Smooth muscle cell (in vitro differentiated cells): ENCODE results near the gene EAPP. TPM values are rescaled to one million over a fixed set of nuclear protein-coding genes. Genes with fewer than 3 reads are reported as not detected.
"Not testable (repeated sequence)": the region's sequence is repeated elsewhere in the genome, so short reads cannot be mapped to it uniquely, and the experiment has no call there.

Experiments
- DNase-seq: peaks from one replicate; lab custom pipeline; 2025; ENCODE audit not compliant: unreplicated experiment; lab: John Stamatoyannopoulos, UW
- H2AFZ ChIP-seq: fragments of 200-600 bp; sonication (generic); 2 replicates; pipeline ENCODE4 v1.6.0; 2016; ENCODE audit warnings: antibody characterized with exemption, low read depth, mild to moderate bottlenecking
- H3F3A ChIP-seq: fragments of 200-600 bp; sonication (generic); 2 replicates; pipeline ENCODE4 v1.6.0; 2017; ENCODE audit warnings: antibody characterized with exemption, low read depth
- H3K27ac ChIP-seq: fragments of 200-600 bp; sonication (generic); 2 replicates; pipeline ENCODE4 v1.5.1; 2016; ENCODE audit warnings: low read depth, mild to moderate bottlenecking
- H3K27me3 ChIP-seq: fragments of 200-600 bp; sonication (generic); 2 replicates; pipeline ENCODE4 v1.6.1; 2016; ENCODE audit warnings: low read depth, mild to moderate bottlenecking
- H3K36me3 ChIP-seq: fragments of 200-600 bp; sonication (generic); 2 replicates; pipeline ENCODE4 v1.5.1; 2016; ENCODE audit warnings: low read depth
- H3K4me1 ChIP-seq: fragments of 200-600 bp; sonication (generic); 2 replicates; pipeline ENCODE4 v1.5.1; 2016; ENCODE audit warnings: low read depth
- H3K4me2 ChIP-seq: fragments of 200-600 bp; sonication (generic); 2 replicates; pipeline ENCODE4 v1.6.0; 2016; ENCODE audit warnings: mild to moderate bottlenecking
- H3K4me3 ChIP-seq: fragments of 200-600 bp; sonication (generic); 2 replicates; pipeline ENCODE4 v1.5.1; 2016; ENCODE audit warnings: mild to moderate bottlenecking
- H3K79me2 ChIP-seq: fragments of 200-600 bp; sonication (generic); 2 replicates; pipeline ENCODE4 v1.6.0; 2016; ENCODE audit warnings: low read depth, mild to moderate bottlenecking
- H3K9ac ChIP-seq: fragments of 200-600 bp; sonication (generic); 2 replicates; pipeline ENCODE4 v1.6.0; 2016; ENCODE audit warnings: low read depth
- H3K9me3 ChIP-seq: fragments of 200-600 bp; sonication (generic); replicated peaks from 2 replicates; pipeline ENCODE4 v1.5.1; 2016; ENCODE audit warnings: low read depth
- H4K20me1 ChIP-seq: fragments of 200-600 bp; sonication (generic); 2 replicates; pipeline ENCODE4 v1.6.0; 2016; ENCODE audit warnings: low read depth
- WGBS: methylation state at CpG from one replicate; pipeline ENCODE4 v1.1.7; 2016; ENCODE audit warnings: low lambda C conversion rate; 5-methylcytosine and 5-hydroxymethylcytosine counted together
- polyA plus RNA-seq: library from polyadenylated mRNA; unstranded; fragments of >200 nt; fragmentation: Nextera tagmentation; extraction: Ambion mirVana; gene quantifications from 2 replicates; pipeline ENCODE4 v1.2.1, GENCODE V29; 2016
- total RNA-seq: library from RNA; depleted of rRNA; stranded (reverse); fragments of >200 nt; gene quantifications from 2 replicates; pipeline ENCODE4 v1.2.3, GENCODE V29; 2014
- TF ChIP-seq, protein P1 (sequence below): fragments of 200-600 bp; sonication (generic); IDR thresholded peaks from 2 replicates; pipeline ENCODE4 v1.5.1; 2017; ENCODE audit warnings: borderline replicate concordance, mild to moderate bottlenecking, antibody characterized with exemption; ENCODE audit not compliant: insufficient read depth, poor library complexity, severe bottlenecking

Gene EAPP
- total and polyA plus RNA-seq, 2 experiments from 2014 or later: 43.1 to 50.3 TPM

DNA sequence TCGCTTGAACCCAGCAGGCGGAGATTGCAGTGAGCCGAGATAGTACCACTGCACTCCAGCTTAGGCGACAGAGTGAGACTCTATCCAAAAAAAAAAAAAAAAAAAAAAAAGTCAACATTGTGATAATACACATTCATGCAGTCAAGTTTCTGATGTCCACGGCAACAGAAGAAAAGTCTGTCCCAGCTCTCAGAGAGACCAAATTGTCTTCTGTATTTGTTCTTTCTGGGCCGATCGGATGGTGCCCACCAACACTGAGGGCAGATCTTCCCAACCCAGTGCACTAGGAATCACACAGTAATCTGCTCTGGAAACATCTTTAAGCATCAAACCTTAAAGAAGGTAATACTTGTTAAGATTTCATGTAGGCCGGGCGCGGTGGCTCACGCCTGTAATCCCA is 31.6 kb downstream of the EAPP start:
- H3K27me3 ChIP-seq: no peaks in the 10 kb centered on the region
- H3K9me3 ChIP-seq: no peaks in the 10 kb centered on the region
- H3K27ac ChIP-seq: no peak overlapping the region
- 95% methylated on average over 11 of the region's 11 CpGs for WGBS
- H3F3A ChIP-seq: no peaks in the 10 kb centered on the region
- no peak overlapping the region for H3K4me3 ChIP-seq
- H3K4me1 ChIP-seq: no peaks in the 10 kb centered on the region
- DNase-seq: no peak
- no peaks in the 10 kb centered on the region for H4K20me1 ChIP-seq
- no peak overlapping the region for H3K4me2 ChIP-seq
- no peaks in the 10 kb centered on the region for H3K79me2 ChIP-seq
- no peaks in the 10 kb centered on the region for H3K36me3 ChIP-seq
- H2AFZ ChIP-seq: no peak overlapping the region
- no peak overlapping the region for H3K9ac ChIP-seq
- TF ChIP-seq, protein P1, sequence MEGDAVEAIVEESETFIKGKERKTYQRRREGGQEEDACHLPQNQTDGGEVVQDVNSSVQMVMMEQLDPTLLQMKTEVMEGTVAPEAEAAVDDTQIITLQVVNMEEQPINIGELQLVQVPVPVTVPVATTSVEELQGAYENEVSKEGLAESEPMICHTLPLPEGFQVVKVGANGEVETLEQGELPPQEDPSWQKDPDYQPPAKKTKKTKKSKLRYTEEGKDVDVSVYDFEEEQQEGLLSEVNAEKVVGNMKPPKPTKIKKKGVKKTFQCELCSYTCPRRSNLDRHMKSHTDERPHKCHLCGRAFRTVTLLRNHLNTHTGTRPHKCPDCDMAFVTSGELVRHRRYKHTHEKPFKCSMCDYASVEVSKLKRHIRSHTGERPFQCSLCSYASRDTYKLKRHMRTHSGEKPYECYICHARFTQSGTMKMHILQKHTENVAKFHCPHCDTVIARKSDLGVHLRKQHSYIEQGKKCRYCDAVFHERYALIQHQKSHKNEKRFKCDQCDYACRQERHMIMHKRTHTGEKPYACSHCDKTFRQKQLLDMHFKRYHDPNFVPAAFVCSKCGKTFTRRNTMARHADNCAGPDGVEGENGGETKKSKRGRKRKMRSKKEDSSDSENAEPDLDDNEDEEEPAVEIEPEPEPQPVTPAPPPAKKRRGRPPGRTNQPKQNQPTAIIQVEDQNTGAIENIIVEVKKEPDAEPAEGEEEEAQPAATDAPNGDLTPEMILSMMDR: no peak

DNA sequence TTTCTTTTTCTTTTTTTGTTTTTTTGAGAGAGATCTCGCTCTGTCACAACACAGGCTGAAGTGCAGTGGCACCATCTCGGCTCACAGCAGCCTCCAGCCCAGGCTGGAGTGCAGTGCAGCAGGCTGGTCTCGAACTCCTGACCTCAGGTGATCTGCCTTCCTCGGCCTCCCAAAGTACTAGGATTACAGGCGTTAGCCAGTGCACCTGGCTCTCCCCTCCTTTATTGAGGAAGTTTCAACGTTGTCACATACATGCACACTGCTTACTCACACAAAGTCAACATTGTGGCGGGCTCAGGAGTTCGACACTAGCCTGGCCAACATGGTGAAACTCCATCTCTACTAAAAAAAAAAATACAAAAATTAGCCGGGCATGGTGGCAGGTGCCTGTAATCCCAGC is 32.0 kb downstream of the EAPP start:
- Histone ChIP-seq H3K36me3 (no peaks in the 10 kb centered on the region), H3K4me2 (no peak overlapping the region), H3K27ac (no peak overlapping the region), H4K20me1 (no peaks in the 10 kb centered on the region), H2AFZ (no peak overlapping the region), H3F3A (no peaks in the 10 kb centered on the region), H3K27me3 (no peaks in the 10 kb centered on the region), H3K9ac (no peak overlapping the region), H3K4me1 (no peaks in the 10 kb centered on the region), H3K4me3 (no peak overlapping the region), H3K79me2 (no peaks in the 10 kb centered on the region), H3K9me3 (no peaks in the 10 kb centered on the region)
- 96% methylated on average over 9 of the region's 9 CpGs for WGBS
- TF ChIP-seq, protein P1: no peak
- DNase-seq: no peak

DNA sequence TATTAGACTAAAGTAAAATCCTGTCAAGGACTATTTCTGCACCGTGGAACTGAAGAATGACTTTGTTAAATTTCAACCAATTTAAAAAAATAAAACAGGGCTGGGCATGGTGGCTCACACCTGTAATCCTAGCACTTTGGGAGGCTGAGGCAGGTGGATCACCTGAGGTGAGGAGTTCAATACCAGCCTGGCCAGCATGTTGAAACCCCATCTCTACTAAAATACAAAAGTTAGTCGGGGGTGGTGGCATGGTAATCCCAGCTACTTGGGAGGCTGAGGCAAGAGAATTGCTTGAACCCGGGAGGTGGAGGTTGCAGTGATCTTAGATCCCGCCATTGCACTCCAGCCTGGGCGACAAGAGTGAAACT is 34.4 kb downstream of the EAPP start:
- H3K9me3 ChIP-seq, H3K27ac ChIP-seq, H3K4me3 ChIP-seq, H3K9ac ChIP-seq, H2AFZ ChIP-seq, H3F3A ChIP-seq, H4K20me1 ChIP-seq, H3K4me2 ChIP-seq, H3K27me3 ChIP-seq, H3K36me3 ChIP-seq, H3K4me1 ChIP-seq, H3K79me2 ChIP-seq, DNase-seq: not testable (repeated sequence)
- WGBS: 87% methylated on average over 5 of the region's 5 CpGs

DNA sequence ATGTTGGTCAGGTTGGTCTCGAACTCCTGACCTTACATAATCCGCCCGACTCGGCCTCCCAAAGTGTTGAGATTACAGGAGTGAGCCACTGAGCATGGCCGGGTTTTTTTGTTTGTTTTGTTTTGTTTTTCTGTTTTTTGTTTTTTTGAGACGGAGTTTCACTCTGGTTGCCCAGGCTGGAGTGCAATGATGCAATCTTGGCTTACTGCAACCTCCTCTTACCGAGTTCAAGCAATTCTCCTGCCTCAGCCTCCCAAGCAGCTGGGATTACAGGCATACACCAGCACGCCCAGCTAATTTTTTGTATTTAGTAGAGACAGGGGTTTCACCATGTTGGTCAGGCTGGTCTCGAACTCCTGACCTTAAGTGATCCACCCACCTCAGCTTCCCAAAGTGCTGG is 35.5 kb downstream of the EAPP start:
- H3K9ac ChIP-seq, H3K27me3 ChIP-seq, H3K4me2 ChIP-seq, H3K27ac ChIP-seq, H3K9me3 ChIP-seq, H3K4me3 ChIP-seq, H3K4me1 ChIP-seq, H3K79me2 ChIP-seq, H4K20me1 ChIP-seq, H2AFZ ChIP-seq, DNase-seq, H3K36me3 ChIP-seq, H3F3A ChIP-seq: not testable (repeated sequence)
- 83% methylated on average over 9 of the region's 9 CpGs for WGBS

DNA sequence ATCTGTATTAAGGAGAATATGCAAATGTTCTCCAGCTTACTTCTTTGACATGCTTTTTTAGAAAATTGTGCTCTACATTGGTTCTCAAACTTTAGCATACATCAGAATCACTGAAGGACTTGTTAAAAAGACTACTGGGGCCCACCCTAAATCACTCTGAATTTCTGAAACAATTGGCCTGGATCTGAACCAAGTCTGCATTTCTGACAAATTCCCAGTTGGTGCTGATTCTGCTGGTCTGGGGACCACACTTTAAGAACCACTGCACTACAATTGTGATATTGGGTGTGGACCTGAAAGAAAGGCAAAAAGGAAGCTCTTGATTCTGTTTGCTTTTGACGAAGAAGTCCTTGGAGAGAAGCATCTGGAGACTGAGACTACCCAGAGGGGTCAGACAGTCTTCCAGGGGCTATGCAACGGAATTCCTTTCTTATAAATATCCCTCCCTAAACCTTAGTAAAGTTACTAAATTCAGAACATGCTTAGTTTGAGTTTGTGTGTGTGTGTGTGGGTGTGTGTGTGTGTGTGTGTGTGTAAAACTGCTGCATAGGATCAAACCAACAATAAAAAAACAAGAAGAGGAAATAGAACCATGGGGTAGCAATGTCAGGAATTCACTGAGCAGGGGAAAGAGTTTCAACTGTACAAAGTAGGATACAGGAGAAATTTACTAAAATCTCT is 36.8 kb downstream of the EAPP start:
- H3K9me3 ChIP-seq: no peaks in the 10 kb centered on the region
- H3K4me1 ChIP-seq: no peaks in the 10 kb centered on the region
- H3K9ac ChIP-seq: no peak overlapping the region
- peak overlapping the region; percentile 17 for H3K4me2 ChIP-seq
- no peaks in the 10 kb centered on the region for H3K36me3 ChIP-seq
- no peak for DNase-seq
- 44% methylated on average over 2 of the region's 2 CpGs for WGBS
- H3K27me3 ChIP-seq: no peaks in the 10 kb centered on the region
- H3K79me2 ChIP-seq: no peaks in the 10 kb centered on the region
- H2AFZ ChIP-seq: no peak overlapping the region
- H4K20me1 ChIP-seq: no peaks in the 10 kb centered on the region
- no peak overlapping the region for H3K4me3 ChIP-seq
- H3K27ac ChIP-seq: no peak overlapping the region
- H3F3A ChIP-seq: peaks cover 6% of the 10 kb centered on the region
- TF ChIP-seq, protein P1: no peak
